ENCODE measurements around the gene CDHR3.
"Not testable (repeated sequence)": the region's sequence is repeated elsewhere in the genome, so short reads cannot be mapped to it uniquely, and the experiment has no call there.

Gene CDHR3

DNA sequence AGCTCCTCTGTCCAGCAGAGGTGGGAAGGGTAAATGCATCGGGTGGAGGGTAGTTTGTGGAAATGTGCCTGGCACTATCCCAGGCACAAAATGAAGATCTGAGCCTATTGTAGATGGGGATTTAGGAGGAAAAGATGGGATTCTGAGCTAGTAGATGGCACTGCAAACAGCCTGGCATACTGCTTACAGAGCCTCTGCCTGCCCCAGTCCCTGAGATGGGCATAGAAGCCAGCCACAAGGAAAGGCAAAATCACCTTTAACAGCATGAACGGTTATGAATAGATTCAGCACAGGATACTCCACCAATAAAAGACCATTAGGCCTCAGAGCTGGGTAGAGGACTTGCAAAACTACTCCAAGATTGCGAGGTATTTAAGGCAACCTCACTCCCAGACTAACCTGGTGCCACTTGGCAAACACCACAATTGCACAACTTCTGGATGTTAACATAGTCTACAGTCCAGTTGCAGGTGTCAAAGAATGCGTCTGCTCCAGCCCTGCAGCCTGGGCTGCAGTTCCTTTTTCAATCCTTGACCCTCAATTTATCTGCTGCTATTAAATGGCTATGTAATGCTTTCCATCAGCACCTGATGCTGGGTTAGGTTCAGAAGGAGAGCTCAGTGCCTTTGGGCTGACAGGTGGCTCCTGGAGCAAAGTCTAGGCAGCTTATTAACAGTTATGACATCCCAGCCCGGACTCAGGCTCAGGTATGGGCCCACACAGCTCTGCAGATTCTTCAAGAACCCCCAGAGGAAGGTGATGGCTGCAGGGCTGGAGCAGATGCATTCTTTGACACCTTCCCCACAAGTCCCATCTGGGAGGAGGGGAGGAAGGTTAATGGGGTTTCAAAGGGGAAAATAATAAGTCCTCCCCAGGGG lies 34.0 kb downstream of the CDHR3 start:
- no peak overlapping the region for H3K4me3 ChIP-seq (ENCODE audit: low read depth, low read length)
- TF ChIP-seq, protein P1, sequence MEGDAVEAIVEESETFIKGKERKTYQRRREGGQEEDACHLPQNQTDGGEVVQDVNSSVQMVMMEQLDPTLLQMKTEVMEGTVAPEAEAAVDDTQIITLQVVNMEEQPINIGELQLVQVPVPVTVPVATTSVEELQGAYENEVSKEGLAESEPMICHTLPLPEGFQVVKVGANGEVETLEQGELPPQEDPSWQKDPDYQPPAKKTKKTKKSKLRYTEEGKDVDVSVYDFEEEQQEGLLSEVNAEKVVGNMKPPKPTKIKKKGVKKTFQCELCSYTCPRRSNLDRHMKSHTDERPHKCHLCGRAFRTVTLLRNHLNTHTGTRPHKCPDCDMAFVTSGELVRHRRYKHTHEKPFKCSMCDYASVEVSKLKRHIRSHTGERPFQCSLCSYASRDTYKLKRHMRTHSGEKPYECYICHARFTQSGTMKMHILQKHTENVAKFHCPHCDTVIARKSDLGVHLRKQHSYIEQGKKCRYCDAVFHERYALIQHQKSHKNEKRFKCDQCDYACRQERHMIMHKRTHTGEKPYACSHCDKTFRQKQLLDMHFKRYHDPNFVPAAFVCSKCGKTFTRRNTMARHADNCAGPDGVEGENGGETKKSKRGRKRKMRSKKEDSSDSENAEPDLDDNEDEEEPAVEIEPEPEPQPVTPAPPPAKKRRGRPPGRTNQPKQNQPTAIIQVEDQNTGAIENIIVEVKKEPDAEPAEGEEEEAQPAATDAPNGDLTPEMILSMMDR (IDR thresholded peaks at IDR 0.05; ENCODE audit: control insufficient read depth, extremely low read depth, insufficient read depth): no peak
- DNase-seq (ENCODE audit: low read depth): no peak

DNA sequence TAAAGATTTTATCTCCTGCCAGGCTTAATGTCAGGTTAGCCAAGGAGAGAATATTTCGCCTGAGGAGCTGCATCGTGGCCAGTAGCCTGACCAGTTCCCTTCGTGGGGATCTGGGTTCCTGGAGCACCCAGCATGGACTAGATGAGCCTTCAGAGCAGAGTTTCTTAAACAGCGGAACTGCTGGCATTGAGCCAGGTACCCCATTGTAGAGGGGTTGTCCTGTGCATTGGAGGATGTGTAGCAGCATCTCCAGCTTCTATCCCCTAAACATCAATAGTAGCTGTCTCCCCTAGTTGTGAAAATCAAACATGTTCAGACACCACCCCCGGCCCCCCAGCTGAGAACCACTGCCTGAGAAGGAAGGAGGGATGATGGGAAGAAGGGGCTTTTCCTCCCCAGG lies 36.2 kb downstream of the CDHR3 start:
- no peak overlapping the region for H3K4me3 ChIP-seq (ENCODE audit: low read depth, low read length)
- TF ChIP-seq, protein P1 (IDR thresholded peaks at IDR 0.05; ENCODE audit: control insufficient read depth, extremely low read depth, insufficient read depth): no peak
- DNase-seq (ENCODE audit: low read depth): no peak

DNA sequence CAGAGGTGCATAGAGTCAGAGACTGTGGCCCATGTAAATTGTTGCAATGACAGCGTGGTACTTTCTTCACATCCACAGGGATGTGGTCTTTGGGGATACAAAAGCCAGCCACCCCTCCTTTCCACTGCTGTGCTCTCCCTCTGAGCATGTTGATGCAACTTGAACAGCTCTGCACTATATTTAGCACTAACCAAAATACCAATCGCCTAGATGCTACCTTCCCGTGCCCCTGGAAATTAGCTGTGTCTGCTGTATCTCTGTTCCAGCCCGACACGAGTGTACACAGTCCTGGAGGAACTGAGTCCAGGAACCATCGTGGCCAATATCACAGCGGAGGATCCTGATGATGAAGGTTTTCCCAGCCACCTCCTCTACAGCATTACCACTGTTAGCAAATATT lies 38.1 kb downstream of the CDHR3 start:
- no peak overlapping the region for H3K4me3 ChIP-seq (ENCODE audit: low read depth, low read length)
- no peak for DNase-seq (ENCODE audit: low read depth)
- TF ChIP-seq, protein P1 (IDR thresholded peaks at IDR 0.05; ENCODE audit: control insufficient read depth, extremely low read depth, insufficient read depth): no peak

DNA sequence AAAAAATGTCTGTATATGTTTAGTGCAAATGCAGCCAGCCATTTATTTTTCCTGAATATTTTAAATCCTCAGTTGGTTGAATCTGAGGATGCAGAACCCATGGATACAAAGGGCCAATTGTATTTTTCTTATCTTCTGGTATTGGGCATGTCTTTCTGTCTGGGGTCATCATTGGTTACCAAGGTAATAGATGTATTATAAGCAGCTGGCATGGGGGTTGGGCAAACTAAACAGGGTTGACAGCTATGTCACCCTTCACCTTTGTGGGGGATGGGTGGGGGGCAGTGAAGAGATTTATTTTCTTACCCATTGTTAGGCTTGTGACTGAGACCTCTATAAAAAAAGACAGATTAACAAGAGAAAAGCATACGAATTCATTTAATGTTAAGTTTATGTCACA lies 38.8 kb downstream of the CDHR3 start:
- no peak for DNase-seq (ENCODE audit: low read depth)
- no peak overlapping the region for H3K4me3 ChIP-seq (ENCODE audit: low read depth, low read length)
- TF ChIP-seq, protein P1 (IDR thresholded peaks at IDR 0.05; ENCODE audit: control insufficient read depth, extremely low read depth, insufficient read depth): no peak

DNA sequence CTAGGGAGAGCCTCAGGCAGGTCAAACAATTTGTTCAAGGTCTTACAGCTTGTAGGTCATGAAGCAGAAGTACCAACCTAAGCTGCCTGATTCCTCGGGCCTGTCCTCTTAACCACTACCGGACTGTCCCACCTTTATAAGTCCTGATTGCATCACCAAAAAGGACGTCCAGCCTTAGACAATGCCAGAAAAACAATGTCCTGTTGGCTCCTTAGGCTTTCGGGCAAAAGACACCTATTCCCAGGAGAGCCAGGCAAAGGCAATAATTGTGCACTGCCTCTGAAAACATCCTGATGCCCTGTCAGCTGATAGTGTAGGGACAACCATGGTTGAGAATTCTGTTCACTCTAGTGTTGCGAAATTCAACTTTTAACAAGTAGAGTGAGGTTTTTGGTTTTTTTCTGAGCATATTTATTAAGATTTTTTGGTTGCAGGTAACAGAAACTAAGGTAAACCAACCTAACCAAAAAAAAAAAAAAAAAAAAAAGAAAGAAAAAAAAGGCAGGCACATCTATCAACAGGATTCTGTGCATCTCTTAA lies 40.5 kb downstream of the CDHR3 start:
- TF ChIP-seq, protein P1 (IDR thresholded peaks at IDR 0.05; ENCODE audit: control insufficient read depth, extremely low read depth, insufficient read depth): no peak
- H3K4me3 ChIP-seq (ENCODE audit: low read depth, low read length): no peak overlapping the region
- DNase-seq (ENCODE audit: low read depth): no peak

DNA sequence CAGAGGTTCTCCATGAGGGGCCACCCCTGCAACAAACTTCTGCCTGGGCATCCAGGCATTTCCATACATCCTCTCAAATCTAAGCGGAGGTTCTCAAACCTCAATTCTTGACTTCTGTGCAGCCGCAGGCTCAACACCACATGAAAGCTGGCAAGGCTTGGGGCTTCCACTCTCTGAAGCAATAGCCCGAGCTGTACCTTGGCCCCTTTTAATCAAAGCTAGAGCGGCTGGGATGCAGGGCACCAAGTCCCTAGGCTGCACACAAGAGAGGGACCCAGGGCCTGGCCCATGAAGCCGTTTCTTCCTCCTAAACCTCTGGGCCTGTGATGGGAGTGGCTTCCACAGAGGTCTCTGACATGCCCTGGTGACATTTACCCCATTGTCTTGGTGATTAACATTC lies 43.8 kb downstream of the CDHR3 start:
- no peak overlapping the region for H3K4me3 ChIP-seq (ENCODE audit: low read depth, low read length)
- DNase-seq (ENCODE audit: low read depth): no peak
- TF ChIP-seq, protein P1 (IDR thresholded peaks at IDR 0.05; ENCODE audit: control insufficient read depth, extremely low read depth, insufficient read depth): no peak

DNA sequence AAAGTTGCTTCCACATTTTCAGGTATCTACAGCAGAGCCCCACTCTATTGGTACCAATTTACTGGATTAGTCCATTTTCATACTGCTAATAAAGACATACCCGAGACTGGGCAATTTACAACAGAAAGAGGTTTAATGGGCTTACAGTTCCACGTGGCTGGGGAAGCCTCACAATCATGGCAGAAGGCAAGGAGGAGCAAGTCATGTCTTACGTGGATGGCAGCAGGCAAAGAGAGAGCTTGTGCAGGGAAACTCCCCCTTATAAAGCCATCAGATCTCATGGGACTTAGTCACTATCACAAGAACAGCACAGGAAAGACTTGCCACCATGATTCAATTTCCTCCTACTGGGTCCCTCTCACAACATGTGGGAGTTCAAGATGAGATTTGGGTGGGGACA lies 44.7 kb downstream of the CDHR3 start:
- not testable (repeated sequence) for DNase-seq (ENCODE audit: low read depth)

More for the DNA sequence above, 44.7 kb downstream of the CDHR3 start:
- not testable (repeated sequence) for H3K4me3 ChIP-seq (ENCODE audit: low read depth, low read length)
